ENCODE measurements around the gene ADK. TPM values are rescaled to one million over a fixed set of nuclear protein-coding genes. Genes with fewer than 3 reads are reported as not detected.

The ADK gene
- total and polyA plus RNA-seq, 7 donors = 17.8 to 32.3 (median 23.6) TPM

GRCh38 chr10:74206746-74207145, 55.7 kb downstream of the ADK start:
- ATAC-seq = peak; percentile 37 to 76 (median 45)
- intact Hi-C loops (cut with DNase I) = loop anchor here in 1 of 2 donors (5.0 kb wide), 1 partner anchor 34 kb away; no protein-coding TSS in a partner anchor
- Histone ChIP-seq H3K27ac (peak overlapping the region; percentile 66), H3K27me3 (ENCODE audit: insufficient read depth in 3 of 3, low read length in 2 of 3) (no peaks in the 10 kb centered on the region), H3K9me3 (no peaks in the 10 kb centered on the region), H3K4me1 (peaks cover 17% of the 10 kb centered on the region), H3K36me3 (ENCODE audit: insufficient read depth in 1 of 2, low read depth in 1 of 2) (no peaks in the 10 kb centered on the region), H3K4me3 (no peak overlapping the region)
- peak in 1 of 2 donors; percentile 19 for DNase-seq
- TF ChIP-seq CTCF (IDR thresholded peaks at IDR 0.05) = no peak
- WGBS, 3 donors = 36 to 50% (median 41%) methylated on average over 6 of the region's 6 CpGs

GRCh38 chr10:74207691-74208480, 56.9 kb downstream of the ADK start:
- 35 to 42% (median 42%) methylated on average over 7 of the region's 7 CpGs for WGBS, 3 donors
- ATAC-seq = peak; percentile 88 to 90 (median 89)
- no peak overlapping the region for H3K4me3 ChIP-seq

GRCh38 chr10:74208997-74209396, 58.0 kb downstream of the ADK start:
- H3K27ac ChIP-seq = peak overlapping the region; percentile 66
- DNase-seq (no peak), ATAC-seq (peak in 3 of 4 donors; percentile 39 to 47 (median 41))
- H3K4me3 ChIP-seq = no peak overlapping the region
- WGBS, 3 donors = 75 to 85% (median 81%) methylated on average over 3 of the region's 3 CpGs
- no peaks in the 10 kb centered on the region for H3K27me3 ChIP-seq (ENCODE audit: insufficient read depth in 3 of 3, low read length in 2 of 3)
- no peaks in the 10 kb centered on the region for H3K36me3 ChIP-seq (ENCODE audit: insufficient read depth in 1 of 2, low read depth in 1 of 2)
- H3K4me1 ChIP-seq = peaks cover 17% of the 10 kb centered on the region
- TF ChIP-seq CTCF (IDR thresholded peaks at IDR 0.05) = no peak
- intact Hi-C loops (cut with DNase I) = loop anchor here in 1 of 2 donors (5.0 kb wide), 1 partner anchor 37 kb away; no protein-coding TSS in a partner anchor
- no peaks in the 10 kb centered on the region for H3K9me3 ChIP-seq

More at GRCh38 chr10:74207691-74208480, 56.9 kb downstream of the ADK start:
- DNase-seq = peak; percentile 23 to 76
- Histone ChIP-seq H3K4me1 (peaks cover 17% of the 10 kb centered on the region), H3K9me3 (no peaks in the 10 kb centered on the region), H3K27ac (peak overlapping the region; percentile 66), H3K36me3 (ENCODE audit: insufficient read depth in 1 of 2, low read depth in 1 of 2) (no peaks in the 10 kb centered on the region), H3K27me3 (ENCODE audit: insufficient read depth in 3 of 3, low read length in 2 of 3) (no peaks in the 10 kb centered on the region)
- intact Hi-C loops (cut with DNase I) = loop anchor here in 1 of 2 donors (5.0 kb wide), 1 partner anchor 36 kb away; no protein-coding TSS in a partner anchor
- TF ChIP-seq CTCF (IDR thresholded peaks at IDR 0.05) = no peak

GRCh38 chr10:74213019-74213418, 62.0 kb downstream of the ADK start:
- intact Hi-C loops (cut with DNase I) = no loop called here
- no peak for TF ChIP-seq CTCF (IDR thresholded peaks at IDR 0.05)
- Histone ChIP-seq H3K4me3 (no peak overlapping the region), H3K4me1 (peaks cover 11% of the 10 kb centered on the region), H3K27me3 (ENCODE audit: insufficient read depth in 3 of 3, low read length in 2 of 3) (no peaks in the 10 kb centered on the region), H3K27ac (no peak overlapping the region), H3K9me3 (no peaks in the 10 kb centered on the region), H3K36me3 (ENCODE audit: insufficient read depth in 1 of 2, low read depth in 1 of 2) (no peaks in the 10 kb centered on the region)
- no peak for ATAC-seq
- no peak for DNase-seq
- WGBS, 3 donors = 90 to 100% (median 95%) methylated on average over 2 of the region's 2 CpGs
